CD14-positive monocyte (primary cell): ENCODE measurements around the gene WNT8B. TPM values are rescaled to one million over a fixed set of nuclear protein-coding genes. Genes with fewer than 3 reads are reported as not detected.

ENCODE experiments used
- DNase-seq, 3 donors: peaks; one replicate each; pipeline ENCODE4 v3.0.0-alpha.2; 2011 to 2022
- H2AFZ ChIP-seq: 2 replicates; pipeline ENCODE4 v1.6.0; 2012; ENCODE audit warnings: mild to moderate bottlenecking, low read depth, low read length, inconsistent platforms; ENCODE audit not compliant: insufficient read depth, poor library complexity, severe bottlenecking
- H3K27ac ChIP-seq, 2 donors: 1 replicate in 1 of 2; 2 replicates in 1 of 2; pipeline ENCODE4 v1.5.1; 2012 to 2013; ENCODE audit warnings: low read length in 2 of 2, control low read depth in 1 of 2, inconsistent platforms in 1 of 2, low read depth in 1 of 2, mild to moderate bottlenecking in 1 of 2
- H3K27me3 ChIP-seq, 2 donors: one replicate each; pipeline versions ENCODE4 v1.6.0 to v1.6.1; 2011 to 2013; ENCODE audit warnings: low read length in 2 of 2; ENCODE audit not compliant: control insufficient read depth in 2 of 2, insufficient read depth in 2 of 2
- H3K36me3 ChIP-seq, 2 donors: replicated peaks in 1 of 2; 1 replicate in 1 of 2; 2 replicates in 1 of 2; pipeline versions ENCODE4 v1.5.1 to v1.6.1; 2012 to 2013; ENCODE audit warnings: low read length in 2 of 2, control low read depth in 1 of 2, inconsistent platforms in 1 of 2, mild to moderate bottlenecking in 1 of 2; ENCODE audit not compliant: insufficient read depth in 2 of 2, control insufficient read depth in 1 of 2
- H3K4me1 ChIP-seq, 2 donors: 1 replicate in 1 of 2; 2 replicates in 1 of 2; pipeline versions ENCODE4 v1.5.1 to v1.6.1; 2012 to 2013; ENCODE audit warnings: low read length in 2 of 2, control low read depth in 1 of 2, inconsistent platforms in 1 of 2, mild to moderate bottlenecking in 1 of 2, moderate library complexity in 1 of 2; ENCODE audit not compliant: insufficient read depth in 2 of 2, control insufficient read depth in 1 of 2
- H3K4me2 ChIP-seq: replicated peaks from 2 replicates; pipeline ENCODE3; 2012; ENCODE audit warnings: low read length, moderate library complexity, mild to moderate bottlenecking; ENCODE audit not compliant: poor library complexity, severe bottlenecking; ENCODE audit errors: extremely low read depth
- H3K4me3 ChIP-seq, 3 experiments: fragments of 200-600 bp in 1 of 3; sonication (generic) in 1 of 3; replicated peaks in 1 of 3; 1 replicate in 2 of 3; 2 replicates in 1 of 3; pipeline ENCODE4 v1.5.1; 2011 to 2013; ENCODE audit warnings: low read length in 3 of 3, mild to moderate bottlenecking in 3 of 3, control low read depth in 2 of 3, low read depth in 2 of 3, inconsistent platforms in 1 of 3, moderate library complexity in 1 of 3
- H3K79me2 ChIP-seq: 2 replicates; pipeline ENCODE4 v1.6.0; 2012; ENCODE audit warnings: mild to moderate bottlenecking, control low read depth, inconsistent platforms, low read length, moderate library complexity; ENCODE audit not compliant: insufficient read depth
- H3K9ac ChIP-seq: 2 replicates; pipeline ENCODE4 v1.6.0; 2017; ENCODE audit warnings: low read length, mild to moderate bottlenecking; ENCODE audit not compliant: insufficient read depth, poor library complexity, severe bottlenecking
- H3K9me3 ChIP-seq, 2 donors: replicated peaks in 1 of 2; 1 replicate in 1 of 2; 2 replicates in 1 of 2; pipeline versions ENCODE4 v1.5.1 to v1.6.1; 2012 to 2013; ENCODE audit warnings: low read length in 2 of 2, control low read depth in 1 of 2; ENCODE audit not compliant: control insufficient read depth in 1 of 2, insufficient read depth in 1 of 2
- H4K20me1 ChIP-seq: 2 replicates; pipeline ENCODE4 v1.6.0; 2012; ENCODE audit warnings: mild to moderate bottlenecking, low read length, control low read depth, moderate library complexity; ENCODE audit not compliant: insufficient read depth
- H3K27ac Mint-ChIP-seq, 7 donors: one replicate each; pipeline ENCODE4 v1.8.0; 2020; ENCODE audit warnings: mild to moderate bottlenecking in 7 of 7, mixed read lengths in 7 of 7, moderate library complexity in 6 of 7, inconsistent platforms in 2 of 7
- H3K27me3 Mint-ChIP-seq, 3 donors: one replicate each; pipeline ENCODE4 v1.8.0; 2021 to 2022; ENCODE audit warnings: low read depth in 3 of 3, mild to moderate bottlenecking in 3 of 3, mixed read lengths in 3 of 3, moderate library complexity in 3 of 3, inconsistent platforms in 1 of 3
- H3K36me3 Mint-ChIP-seq, 2 donors: one replicate each; pipeline ENCODE4 v1.8.0; 2020; ENCODE audit warnings: mixed read lengths in 2 of 2, inconsistent platforms in 1 of 2, mild to moderate bottlenecking in 1 of 2
- H3K4me1 Mint-ChIP-seq: one replicate; pipeline ENCODE4 v1.8.0; 2020; ENCODE audit warnings: mild to moderate bottlenecking, mixed read lengths
- H3K4me3 Mint-ChIP-seq, 2 donors: one replicate each; pipeline ENCODE4 v1.8.0; 2020; ENCODE audit warnings: mild to moderate bottlenecking in 2 of 2, mixed read lengths in 2 of 2, moderate library complexity in 1 of 2
- H3K9me3 Mint-ChIP-seq, 7 donors: one replicate each; pipeline ENCODE4 v1.8.0; 2020 to 2022; ENCODE audit warnings: mixed read lengths in 7 of 7, mild to moderate bottlenecking in 6 of 7, moderate library complexity in 6 of 7, inconsistent platforms in 2 of 7
- CTCF ChIP-seq: fragments of 200-600 bp; IDR thresholded peaks from one replicate; pipeline ENCODE4 v1.8.0; 2022; ENCODE audit warnings: antibody characterized with exemption, mild to moderate bottlenecking
- WGBS: methylation state at CpG from one replicate; pipeline ENCODE4 v1.1.5; 2013; ENCODE audit warnings: missing lambda C conversion rate; ENCODE audit not compliant: insufficient coverage; 5-methylcytosine and 5-hydroxymethylcytosine counted together
- intact Hi-C, 2 donors: fragments of 100-400 bp; cut with micrococcal nuclease; formaldehyde crosslinking; loops; one replicate each; pipeline versions ENCODE4 v1.15.0 to v1.15.1; 2023
- polyA plus RNA-seq, 3 donors: library from polyadenylated mRNA; depleted of rRNA in 1 of 3; unstranded in 2 of 3; stranded (reverse) in 1 of 3; fragments of 300-500 nt in 2 of 3; fragments of >200 nt in 1 of 3; fragmentation: Illumina TruSeq in 2 of 3; gene quantifications; 1 replicate in 2 of 3; 2 replicates in 1 of 3; pipeline ENCODE4 v1.2.3, GENCODE V29; 2012 to 2021

The WNT8B gene
- polyA plus RNA-seq, 3 donors, result not detected

DNA sequence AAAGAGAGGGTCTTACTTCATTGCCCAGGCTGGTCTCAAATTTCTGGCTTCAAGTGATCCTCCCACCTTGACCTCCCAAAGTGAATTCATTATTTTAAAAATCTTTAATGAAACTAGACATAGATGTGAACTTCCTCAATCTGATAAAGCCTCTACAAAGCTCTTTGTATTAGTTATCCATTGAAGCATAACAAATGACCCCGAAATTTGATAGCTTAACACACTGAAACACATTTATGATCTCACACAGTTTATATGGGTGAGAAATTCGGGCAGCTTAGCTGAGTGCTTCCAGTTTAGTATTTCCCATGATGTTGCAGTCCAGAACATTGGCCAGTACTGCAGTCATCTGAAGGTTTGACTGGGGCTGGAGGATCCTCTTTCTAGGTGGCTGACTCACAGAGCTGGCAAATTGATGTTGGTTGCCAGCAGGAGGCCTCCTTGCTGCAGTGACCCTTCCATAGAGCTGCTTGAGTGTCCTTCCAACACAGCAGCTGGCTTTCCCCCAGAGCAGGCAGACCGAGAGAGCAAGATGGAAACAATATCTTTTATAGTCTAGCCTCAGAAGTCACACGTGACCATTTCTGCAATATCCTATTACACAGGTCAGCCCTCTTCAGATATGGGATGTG lies 16.6 kb upstream of the WNT8B start:
- Histone ChIP-seq H3K4me2 (no peak overlapping the region), H3K27ac (no peak overlapping the region), H3K4me1 (no peaks in the 10 kb centered on the region), H3K9me3 (peaks cover 4 to 6% of the 10 kb centered on the region in 2 donors), H3K36me3 (no peaks in the 10 kb centered on the region), H2AFZ (no peak overlapping the region), H4K20me1 (no peaks in the 10 kb centered on the region), H3K79me2 (no peaks in the 10 kb centered on the region), H3K9ac (no peak overlapping the region), H3K27me3 (no peaks in the 10 kb centered on the region), H3K4me3 (no peak overlapping the region)
- no peak for TF ChIP-seq CTCF
- H3K27me3 Mint-ChIP-seq, result peaks cover 4 to 18% (median 4%) of the 10 kb centered on the region in 3 donors
- 80% methylated on average over 1 of the region's 4 CpGs for WGBS
- no peaks in the 10 kb centered on the region for H3K4me1 Mint-ChIP-seq
- no peaks in the 10 kb centered on the region for H3K36me3 Mint-ChIP-seq
- peaks cover 2 to 9% (median 6%) of the 10 kb centered on the region in 7 donors for H3K9me3 Mint-ChIP-seq
- H3K4me3 Mint-ChIP-seq, result no peak overlapping the region
- no peak for DNase-seq
- no peak overlapping the region for H3K27ac Mint-ChIP-seq
- intact Hi-C loops, result no loop called here

- H3K27ac Mint-ChIP-seq, result no peak overlapping the region
Observed at GRCh38 chr10:100447663-100448062, 15.1 kb upstream of the WNT8B start.

More at GRCh38 chr10:100447663-100448062, 15.1 kb upstream of the WNT8B start:
- no peak for TF ChIP-seq CTCF
- H3K4me1 Mint-ChIP-seq, result no peaks in the 10 kb centered on the region
- H3K9me3 Mint-ChIP-seq, result peaks cover 2 to 9% (median 6%) of the 10 kb centered on the region in 7 donors
- no peak for DNase-seq
- intact Hi-C loops, result no loop called here
- no peaks in the 10 kb centered on the region for H4K20me1 ChIP-seq
- no peaks in the 10 kb centered on the region for H3K36me3 ChIP-seq
- WGBS, result no CpG with 5 or more reads among the region's 1 CpG
- peaks cover 0 to 2% of the 10 kb centered on the region in 2 donors for H3K27me3 ChIP-seq
- no peak overlapping the region for H2AFZ ChIP-seq
- no peak overlapping the region for H3K4me3 Mint-ChIP-seq
- no peak overlapping the region for H3K4me2 ChIP-seq
- H3K9me3 ChIP-seq, result peaks cover 4 to 6% of the 10 kb centered on the region in 2 donors
- H3K4me1 ChIP-seq, result no peaks in the 10 kb centered on the region
- H3K36me3 Mint-ChIP-seq, result no peaks in the 10 kb centered on the region
- peaks cover 7 to 16% (median 14%) of the 10 kb centered on the region in 3 donors for H3K27me3 Mint-ChIP-seq
- H3K9ac ChIP-seq, result no peak overlapping the region
- no peak overlapping the region for H3K27ac ChIP-seq
- H3K79me2 ChIP-seq, result no peaks in the 10 kb centered on the region
- H3K4me3 ChIP-seq, result no peak overlapping the region
